ENCODE data around the gene BABAM2.

BABAM2 gene

DNA sequence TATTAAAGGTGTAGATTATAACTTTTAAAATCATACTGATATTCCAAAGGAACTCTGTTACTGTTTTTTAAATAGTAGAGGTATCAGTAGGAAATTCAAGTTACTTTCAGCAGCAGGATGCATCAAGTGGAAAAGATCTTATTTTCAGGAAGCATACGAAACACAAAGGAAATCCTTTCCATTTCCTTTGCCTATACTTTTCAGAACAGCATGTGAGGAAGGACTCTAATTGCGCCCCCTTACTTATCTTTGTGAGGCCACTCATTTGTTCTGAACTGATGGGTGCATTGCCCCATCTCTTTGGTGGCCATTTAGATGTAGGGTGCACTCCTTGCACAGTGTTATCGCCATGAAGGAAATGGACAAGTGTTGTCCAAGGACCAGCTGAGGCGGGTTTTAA lies 145.3 kb downstream of the BABAM2 start:
- no peak for DNase-seq

DNA sequence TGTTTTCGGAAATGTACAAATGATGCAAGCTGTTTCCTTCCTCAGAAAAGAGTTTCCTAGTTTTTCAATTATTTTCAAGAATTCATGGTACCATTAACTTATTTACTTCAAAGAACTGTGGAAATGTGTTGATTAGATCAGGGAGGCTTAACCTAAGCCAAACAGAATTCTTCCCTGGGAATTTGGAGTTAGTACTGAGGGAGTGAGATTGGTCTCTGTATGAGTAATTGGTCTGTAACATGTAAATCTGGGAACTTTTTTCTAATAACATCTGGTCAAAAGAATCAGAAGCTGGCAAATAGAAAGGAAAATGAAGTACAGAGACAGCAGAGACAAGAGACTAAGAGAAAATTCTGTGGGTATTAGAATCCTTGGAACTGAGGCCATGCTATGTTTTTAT lies 145.8 kb downstream of the BABAM2 start:
- DNase-seq = no peak

DNA sequence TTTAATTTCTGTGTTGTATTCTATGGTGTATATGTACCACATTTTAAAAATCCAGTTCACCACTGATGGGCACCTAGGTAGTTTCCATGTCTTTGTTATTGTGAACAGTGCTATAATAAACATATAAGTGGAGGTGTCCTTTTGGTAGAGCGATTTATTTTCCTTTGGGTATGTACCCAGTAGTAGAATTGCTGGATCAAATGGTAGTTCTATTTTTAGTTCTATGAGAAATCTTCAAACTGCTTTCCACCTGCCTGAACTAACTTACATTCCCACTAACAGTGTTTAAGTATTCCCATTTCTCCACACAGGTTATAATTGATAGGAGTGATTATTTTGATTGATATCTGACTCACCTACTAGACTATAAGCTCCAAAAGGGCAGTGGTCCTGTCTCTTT lies 148.2 kb downstream of the BABAM2 start:
- no peak for DNase-seq

DNA sequence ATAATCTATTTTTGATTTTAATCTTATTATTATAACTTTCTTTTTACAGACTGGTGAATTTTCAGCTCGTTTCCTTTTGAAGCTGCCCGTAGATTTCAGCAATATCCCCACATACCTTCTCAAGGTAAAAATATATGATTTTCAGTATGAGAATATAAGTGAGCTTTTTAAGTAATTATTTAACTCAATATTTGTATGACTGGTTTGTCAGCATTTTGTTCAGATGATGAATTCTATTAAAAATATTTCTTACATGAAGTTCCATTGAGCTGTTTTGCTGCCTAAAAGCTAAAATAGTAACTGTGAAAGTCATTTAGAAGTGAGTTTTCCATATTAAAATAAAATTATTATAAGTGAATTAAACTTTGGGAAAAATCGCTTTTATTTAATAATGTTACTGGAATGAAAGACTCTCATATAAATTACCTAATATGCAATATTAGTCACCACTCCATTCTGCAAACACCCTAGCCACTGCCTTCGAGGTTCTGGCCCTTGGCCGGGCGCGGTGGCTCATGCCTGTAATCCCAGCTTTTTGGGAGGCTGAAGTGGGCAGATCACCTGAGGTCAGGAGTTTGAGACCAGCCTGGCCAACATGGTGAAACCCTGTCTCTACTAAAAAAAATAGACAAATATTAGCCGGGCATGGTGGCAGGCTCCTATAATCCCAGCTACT lies 155.3 kb downstream of the BABAM2 start:
- DNase-seq = no peak

DNA sequence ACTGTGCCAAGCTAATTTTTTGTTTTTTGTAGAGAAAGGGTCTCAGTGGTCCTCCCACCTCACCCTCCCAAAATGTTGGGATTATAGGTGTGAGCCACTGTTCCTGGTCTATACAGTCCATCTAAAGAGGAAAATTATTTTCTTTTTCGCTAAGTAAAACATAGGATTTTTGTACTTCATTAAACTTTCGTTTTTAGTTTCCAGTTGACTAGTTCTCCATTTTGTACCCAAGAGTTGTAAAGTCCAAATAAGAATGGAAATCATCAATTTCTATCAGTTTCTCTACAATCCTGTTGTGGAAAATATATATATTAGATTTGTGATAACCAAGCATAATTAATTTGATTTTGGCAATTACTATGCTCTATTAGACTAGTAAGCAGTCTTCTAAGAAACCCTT lies 156.4 kb downstream of the BABAM2 start:
- no peak for DNase-seq

DNA sequence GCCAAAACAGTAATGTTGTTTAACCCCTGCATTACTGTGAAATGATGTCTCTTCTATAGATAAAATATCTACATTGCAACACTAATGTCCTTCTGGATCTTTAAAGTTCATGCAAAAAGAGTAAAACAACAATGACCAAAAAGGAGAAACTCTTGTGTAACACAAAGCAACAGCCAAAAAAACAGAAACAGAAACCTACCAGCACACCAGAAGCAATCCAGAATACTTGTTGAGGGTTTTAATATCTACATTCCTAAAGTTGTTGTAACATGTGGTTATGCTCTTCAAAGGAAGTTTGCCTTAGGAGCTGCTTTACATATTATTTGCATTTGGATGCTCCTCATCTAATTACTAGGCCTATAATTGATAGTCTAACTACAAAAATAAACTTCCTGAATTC lies 157.2 kb downstream of the BABAM2 start:
- no peak for DNase-seq

DNA sequence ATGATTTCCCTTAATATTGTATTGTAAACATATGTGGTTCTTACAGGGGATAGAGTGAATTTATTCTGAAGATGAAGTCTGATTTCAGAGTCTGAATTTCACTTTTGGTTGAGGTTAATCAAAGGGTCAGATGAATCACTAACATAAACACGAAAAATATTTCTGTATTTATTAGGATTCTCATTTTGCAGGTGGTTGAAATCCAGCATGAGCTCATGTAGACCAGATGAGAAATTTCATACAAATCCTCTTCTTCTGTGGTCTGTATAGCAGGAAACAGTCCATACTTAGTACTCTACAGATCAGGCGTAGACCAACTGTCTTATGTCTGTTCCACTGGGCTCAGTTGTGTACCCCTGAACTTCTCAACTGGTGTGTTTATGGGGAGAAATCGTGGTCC lies 157.8 kb downstream of the BABAM2 start:
- no peak for DNase-seq

DNA sequence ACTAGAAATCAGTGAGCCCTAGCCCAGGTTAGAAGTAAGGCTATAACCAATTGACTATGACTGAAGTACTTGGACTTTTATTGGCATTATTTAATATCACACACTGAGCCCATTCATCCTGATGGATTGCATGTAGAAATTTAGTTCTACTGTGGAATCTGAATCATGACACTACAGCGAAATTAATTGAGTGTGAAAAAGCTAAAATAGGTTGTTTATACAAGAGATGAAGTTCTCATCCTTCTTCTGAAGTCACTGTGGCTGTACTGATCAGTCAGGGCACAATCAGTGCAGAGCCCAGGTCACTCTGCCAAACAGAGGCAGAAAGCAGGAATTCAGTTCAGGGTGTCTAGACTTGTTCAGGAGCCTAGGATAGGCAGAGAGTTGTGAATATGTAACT lies 158.9 kb downstream of the BABAM2 start:
- no peak for DNase-seq

DNA sequence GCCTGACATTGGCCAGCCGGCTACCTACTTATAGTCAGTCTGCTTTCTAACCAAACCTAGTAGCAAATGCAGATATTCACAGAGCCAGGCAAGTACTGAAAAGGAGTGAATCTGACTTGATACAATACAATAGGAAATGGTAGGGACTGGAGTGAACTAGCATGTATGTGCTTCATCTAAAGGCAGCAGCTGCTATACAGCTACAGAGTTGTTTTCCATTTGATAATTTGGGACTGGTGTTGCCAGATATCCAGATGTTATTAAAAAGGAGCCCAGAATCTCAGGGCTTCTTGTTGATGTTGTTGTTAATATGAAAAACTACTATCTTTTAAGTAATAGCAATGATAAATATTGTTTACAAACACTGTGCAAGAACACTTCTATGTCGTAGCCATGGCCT lies 159.4 kb downstream of the BABAM2 start:
- DNase-seq = no peak

DNA sequence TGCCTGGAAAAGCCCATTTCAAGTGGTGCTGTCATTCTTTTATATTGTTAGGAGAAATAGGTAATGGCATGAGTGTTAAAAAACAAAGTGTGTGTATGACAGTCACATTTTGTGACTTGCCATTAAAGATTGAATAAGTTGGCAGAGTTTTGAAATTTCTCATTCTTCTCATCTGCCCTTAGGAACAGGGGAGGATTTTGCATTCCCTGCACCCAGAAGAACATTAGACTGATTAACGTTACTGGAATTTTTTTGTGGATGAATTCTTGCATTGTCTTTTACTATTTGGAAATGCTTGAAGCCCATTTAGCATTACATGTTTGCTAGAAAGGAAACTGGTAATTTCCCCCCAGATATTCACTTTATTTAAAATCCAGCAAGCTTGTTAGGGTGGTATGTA lies 162.2 kb downstream of the BABAM2 start:
- DNase-seq = no peak

DNA sequence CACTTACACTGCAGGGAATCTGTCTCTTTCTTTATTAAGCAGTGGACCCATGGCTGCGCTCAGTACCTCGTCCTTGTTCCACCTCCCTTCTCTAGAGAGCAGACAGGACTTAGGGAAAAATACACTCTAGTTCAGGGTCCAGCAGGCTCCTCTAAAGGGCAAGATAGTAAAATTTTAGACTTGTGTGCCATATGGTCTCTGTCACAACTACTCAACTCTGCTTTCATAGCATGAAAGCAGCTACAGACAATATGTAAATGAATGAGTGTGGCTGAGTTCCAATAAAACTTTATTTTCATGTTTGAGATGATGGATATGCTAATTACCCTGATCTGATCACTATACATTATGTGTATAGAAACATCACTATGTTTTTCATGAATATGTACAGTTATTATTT lies 163.1 kb downstream of the BABAM2 start:
- no peak for DNase-seq

DNA sequence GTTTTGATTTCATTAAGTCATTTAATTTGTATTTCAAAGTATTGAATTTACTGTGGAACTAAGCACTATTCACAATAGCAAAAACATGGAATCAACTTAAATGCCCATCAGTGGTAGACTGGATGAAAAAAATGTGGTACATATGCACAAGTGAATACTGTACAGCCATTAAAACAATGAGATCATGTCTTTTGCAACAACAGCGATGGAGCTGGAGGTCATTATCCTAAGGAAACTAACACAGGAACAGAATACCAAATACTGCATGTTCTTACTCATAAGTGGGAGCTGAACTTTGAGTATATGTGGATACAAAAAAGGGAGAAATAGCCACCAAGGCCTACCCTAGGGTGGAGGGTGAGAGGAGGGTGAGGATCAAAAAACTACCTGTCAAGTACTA lies 164.4 kb downstream of the BABAM2 start:
- no peak for DNase-seq

DNA sequence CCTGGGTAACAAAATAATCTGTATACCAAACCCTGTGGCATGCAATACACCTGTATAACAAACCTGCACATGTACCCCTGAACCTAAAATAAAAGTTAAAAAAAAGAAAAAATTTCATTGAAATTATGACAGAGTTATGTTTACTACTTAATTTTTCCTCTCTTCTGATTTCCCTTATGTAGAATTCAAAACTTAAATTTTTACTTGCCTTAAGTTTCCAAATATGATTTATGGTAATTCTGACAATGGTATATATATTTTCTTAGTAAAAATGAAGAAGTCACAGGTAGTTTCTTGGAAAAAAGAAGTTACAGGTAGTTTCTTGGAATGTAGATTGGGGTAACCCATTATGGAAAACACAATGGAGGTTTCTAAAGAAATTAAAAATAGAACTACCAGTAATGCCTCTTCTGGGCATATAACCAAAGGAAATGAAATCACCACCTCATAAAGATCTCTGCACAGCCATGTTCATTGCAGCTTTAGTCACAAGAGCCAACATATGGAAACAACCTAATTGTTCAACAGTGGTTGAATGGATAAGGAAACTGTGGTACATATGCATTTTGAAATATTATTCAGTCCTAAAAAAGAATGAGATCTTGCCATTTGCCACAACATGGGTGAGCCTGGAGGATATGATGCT lies 164.9 kb downstream of the BABAM2 start:
- DNase-seq = no peak

DNA sequence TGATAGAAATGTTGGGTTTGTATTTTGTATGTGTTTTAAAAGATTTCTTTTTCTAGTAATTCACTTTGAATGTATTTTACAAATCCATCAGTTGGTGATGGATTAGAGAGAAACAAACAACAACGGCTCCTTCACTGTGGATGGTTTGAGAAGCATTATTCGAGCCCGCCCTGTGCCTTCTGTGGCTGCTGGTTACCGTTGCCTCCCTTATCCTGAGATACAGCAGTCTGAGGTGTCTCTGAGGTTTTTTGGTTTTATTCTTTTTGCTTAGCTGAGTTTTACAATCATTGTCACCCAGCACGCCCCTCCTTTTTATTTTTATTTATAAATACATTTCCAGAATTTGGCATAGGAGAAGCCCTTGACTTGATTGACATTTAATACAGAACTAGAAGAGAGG lies 168.3 kb downstream of the BABAM2 start:
- no peak for DNase-seq

DNA sequence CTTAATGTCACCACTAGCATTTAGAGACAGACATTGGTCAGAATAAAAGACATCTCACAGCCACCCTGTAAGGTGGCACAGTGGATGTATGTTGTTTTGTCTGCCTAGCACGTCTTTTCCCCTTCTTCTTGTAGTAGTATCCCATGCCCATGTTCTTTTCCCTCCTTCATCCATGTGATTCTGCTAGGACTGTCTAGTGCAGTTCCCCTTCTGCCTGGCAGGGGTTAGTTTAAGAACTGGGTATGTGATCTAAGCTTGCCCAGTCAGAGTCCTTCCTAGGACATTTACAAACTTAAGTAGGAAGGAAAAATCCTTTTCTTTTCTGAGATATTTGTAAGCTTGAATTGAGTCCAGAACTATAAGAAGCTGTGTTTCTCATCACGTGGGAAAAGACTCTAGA lies 172.3 kb downstream of the BABAM2 start:
- DNase-seq = no peak

DNA sequence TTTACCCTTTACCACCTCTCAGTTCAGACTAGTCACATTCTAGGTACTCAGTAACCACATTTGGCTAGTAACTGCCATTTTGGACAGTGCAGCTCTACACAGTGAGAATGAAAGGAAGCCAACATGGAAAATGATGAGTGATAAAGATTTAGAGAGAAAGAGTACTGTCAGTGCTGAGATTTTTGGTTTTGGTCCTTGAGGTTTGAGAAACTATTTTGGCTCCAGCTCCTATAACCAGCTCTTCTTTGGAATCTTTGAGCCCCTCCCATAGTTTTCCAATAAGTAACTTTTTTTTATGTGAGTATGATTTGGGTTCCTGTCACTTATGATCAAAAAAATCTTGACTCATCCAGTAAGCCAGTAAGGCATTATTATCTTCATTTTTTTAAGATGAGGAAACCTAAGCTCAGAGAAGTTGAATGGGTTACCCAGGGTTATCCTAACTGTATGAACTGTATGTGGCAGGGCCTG lies 173.0 kb downstream of the BABAM2 start:
- DNase-seq = no peak

DNA sequence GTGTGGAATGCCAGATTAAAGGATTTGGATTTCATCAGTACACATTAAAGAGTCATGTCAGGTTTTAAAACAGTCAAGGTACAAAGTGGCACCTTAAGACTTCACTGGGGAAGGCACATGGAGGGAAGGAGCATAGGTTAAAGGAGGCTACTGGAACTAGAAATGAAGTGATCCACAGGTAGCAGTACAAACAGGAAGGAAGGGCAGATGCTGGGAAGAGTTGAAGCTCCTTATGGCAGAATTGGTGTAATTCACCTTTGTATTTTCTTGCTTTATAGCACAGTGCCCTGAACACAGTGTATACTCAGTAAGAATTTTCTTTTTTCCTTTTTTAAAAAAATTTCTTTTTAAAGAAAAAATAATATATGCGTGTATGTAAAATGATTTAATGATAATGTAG lies 177.1 kb downstream of the BABAM2 start:
- DNase-seq = no peak

DNA sequence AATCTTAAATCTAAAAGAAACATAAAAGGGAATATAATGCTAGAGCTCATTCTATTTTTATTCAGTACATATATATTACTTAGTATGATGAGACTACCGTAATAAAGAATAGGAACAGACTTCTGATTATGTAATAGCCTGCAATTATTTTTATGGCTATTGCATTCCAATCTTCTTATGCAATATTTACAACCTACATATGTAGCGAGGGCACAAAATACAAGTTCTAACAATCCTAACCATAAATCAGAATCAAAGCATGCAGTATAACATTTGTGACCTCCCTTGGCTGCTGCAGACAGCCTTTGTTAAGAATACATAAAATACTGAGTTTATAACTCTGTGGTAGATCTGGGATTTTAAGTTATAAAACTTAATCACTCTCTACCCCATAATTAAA lies 177.6 kb downstream of the BABAM2 start:
- no peak for DNase-seq

DNA sequence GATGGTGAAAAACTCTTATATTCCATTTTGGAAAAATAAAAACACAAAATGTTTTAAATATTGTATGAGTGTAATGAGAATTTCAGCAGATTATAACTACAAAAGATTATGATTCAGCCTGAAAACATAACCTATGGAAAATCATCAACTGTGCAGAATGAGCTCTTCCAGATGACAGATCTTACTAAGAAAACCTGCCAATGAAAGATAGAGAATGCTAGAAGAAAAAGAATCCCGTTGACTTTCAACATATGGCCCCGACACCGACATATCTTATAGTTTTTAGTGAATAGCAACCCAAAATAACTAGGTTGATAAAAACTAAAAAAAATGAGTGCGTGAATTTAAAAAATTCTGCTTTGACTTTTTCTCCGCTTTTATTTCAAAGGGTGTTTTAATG lies 178.0 kb downstream of the BABAM2 start:
- DNase-seq = no peak

DNA sequence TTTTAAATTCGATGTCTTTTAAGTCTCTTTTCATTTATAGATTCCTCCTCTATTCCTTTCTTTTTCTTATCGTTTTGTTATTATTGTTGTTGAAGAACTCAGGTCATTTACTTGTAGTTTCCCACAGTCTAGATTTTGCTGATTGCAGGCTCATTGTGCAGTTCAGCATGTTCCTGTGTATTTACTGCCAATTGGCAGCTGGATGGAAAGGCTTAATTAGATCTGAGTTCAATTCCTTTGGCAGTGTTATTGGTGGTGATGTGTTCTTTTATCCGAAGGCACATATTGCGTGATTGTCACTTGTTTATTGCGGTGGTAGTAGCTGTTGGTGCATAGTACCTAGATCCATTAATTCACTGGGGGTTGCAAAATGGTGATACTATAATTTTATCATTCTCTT lies 180.7 kb downstream of the BABAM2 start:
- DNase-seq = no peak

DNA sequence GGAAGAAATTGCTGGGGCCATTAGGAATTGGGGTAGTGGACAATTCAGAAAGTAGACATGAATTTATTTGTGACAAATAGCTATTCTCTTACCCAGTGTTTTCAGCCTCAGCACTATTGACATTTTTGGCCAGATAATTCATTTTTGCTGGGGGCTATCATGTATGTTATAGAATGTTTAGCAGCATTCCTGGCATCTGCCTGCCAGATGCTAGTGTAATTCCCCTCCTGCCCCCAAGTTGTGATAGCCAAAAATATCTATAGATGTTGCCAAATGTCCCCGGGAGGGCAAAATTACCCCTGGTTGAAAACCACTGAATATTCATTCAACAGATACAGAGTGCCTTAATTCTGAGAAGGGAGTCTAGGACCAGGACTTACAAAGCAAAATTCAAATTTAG lies 183.6 kb downstream of the BABAM2 start:
- DNase-seq = no peak

DNA sequence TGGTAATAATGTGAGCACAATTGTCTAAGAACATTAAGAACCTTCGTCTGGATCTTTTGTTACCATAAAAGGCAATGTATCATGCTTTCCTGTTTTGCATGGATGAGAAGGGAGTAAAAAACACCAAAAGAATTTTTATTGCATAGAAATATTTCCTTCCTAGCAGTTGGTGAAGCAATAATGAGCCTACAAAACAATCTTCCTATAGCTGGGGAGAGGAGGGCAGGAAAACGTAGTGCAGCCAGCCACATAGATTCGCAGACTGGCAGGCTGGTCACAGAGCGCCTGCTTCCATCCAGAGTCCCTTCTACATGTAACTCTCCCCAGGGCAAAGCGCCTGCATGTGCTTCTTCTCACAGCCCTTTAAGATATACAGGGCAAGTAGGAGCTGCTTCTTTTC lies 190.4 kb downstream of the BABAM2 start:
- DNase-seq = no peak

DNA sequence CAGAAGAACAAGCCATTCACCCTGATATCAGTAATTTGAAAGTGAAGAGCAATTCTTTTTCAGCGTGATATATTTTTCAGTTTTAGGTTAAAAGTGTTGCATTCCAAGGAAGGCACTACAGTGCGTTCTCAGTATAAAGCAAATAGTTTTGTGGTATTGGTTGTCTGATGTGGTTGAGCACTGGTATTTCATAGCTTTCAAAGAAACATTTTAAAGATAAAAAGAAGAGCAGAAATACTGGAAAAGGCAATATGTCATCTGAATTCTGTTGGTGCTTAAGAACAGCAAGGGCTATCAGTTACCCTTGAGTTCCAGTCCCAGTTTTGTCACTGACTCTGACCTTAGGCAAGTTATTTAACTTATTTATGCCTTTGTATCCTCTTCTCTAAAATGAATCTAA lies 191.6 kb downstream of the BABAM2 start:
- DNase-seq = no peak

DNA sequence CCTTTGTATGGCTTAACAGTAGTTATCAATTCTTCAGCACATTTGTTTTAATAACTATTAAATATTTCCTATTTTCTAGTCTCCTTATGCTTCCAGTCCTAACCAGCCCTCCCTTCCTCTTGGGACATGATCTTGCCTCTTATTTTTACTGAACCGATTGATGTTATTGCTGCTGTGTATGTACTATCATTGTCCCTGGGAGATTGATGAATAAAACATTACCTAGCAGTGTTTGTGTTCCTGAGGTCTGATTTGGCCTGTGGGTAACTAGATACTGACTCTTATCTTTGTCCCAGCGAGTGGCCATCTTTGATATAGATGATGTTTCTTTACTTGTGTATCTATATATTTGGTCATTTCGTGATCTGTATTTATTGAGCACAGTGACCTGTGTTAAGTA lies 192.9 kb downstream of the BABAM2 start:
- DNase-seq = no peak

DNA sequence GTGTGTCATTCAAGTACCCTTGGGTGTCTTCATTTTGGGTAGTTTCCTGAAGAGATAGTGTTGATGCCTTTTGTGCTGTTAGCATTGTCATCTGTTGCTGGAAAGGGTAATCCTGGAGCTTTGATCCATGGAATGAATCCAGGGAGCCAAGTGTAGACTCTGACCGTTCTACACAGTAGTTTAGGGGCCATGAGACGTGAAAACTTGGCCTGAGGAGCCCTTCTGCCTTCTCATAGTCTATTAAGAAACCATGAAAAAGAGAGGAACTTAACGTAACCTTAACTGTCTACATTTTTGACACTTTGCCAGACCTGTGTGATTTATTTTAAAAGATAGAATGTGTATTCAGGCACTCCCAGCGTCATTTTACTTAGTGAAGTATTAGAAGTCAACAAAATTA lies 194.0 kb downstream of the BABAM2 start:
- no peak for DNase-seq

All from stimulated activated CD4-positive, alpha-beta T cell treated with anti-CD3 and anti-CD28 coated beads, Interleukin-12 subunit alpha, Interleukin-12 subunit beta, amount 100 ng/mL, for 4 hours (primary cell).